ENCODE data around the gene B4GALNT4. TPM values are rescaled to one million over a fixed set of nuclear protein-coding genes. Genes with fewer than 3 reads are reported as not detected.

B4GALNT4 gene
- total and polyA plus RNA-seq, 2 experiments from 2014 or later, result 2.3 to 16.5 TPM

- peak within 1 kb of the TSS; percentile 26 for H3K4me2 ChIP-seq (ENCODE audit: unreplicated experiment)
- H3K9me3 ChIP-seq (ENCODE audit: low read depth), result no peaks in the 10 kb centered on the region
- H3K9me2 ChIP-seq (ENCODE audit: insufficient read depth), result no peaks in the 10 kb centered on the region
- no peaks in the 10 kb centered on the region for H3F3A ChIP-seq (ENCODE audit: insufficient read depth)
- 64 to 68% methylated on average over 47 to 51 of the region's 57 CpGs for WGBS, 2 experiments (ENCODE audit: low coverage in 1 of 2, low lambda C conversion rate in 2 of 2, missing lambda C conversion rate in 2 of 2)
- peak within 1 kb of the TSS; percentile 16; the same call in 1 of the 2 replicates for H3K9ac ChIP-seq
- no peaks in the 10 kb centered on the region for H3K36me3 ChIP-seq (ENCODE audit: low read depth)
- no peak within 1 kb of the TSS for H2AFZ ChIP-seq
- no peaks in the 10 kb centered on the region for H3K79me2 ChIP-seq (ENCODE audit: insufficient read depth)
- no peaks in the 10 kb centered on the region for H4K20me1 ChIP-seq (ENCODE audit: insufficient read depth)
- in situ Hi-C loops (cut with MboI), result no loop called here
- no peak within 1 kb of the TSS for H3K27ac ChIP-seq
- no peaks in the 10 kb centered on the region for H3K27me3 ChIP-seq (replicated peaks; ENCODE audit: insufficient read depth)
- peak; percentile 81 for DNase-seq
- no peak within 1 kb of the TSS for H3K4me3 ChIP-seq
- TF ChIP-seq EZH2phosphoT487 (IDR thresholded peaks at IDR 0.05; ENCODE audit: insufficient read depth, low read depth) (no peak), EZH2 (IDR thresholded peaks at IDR 0.05; ENCODE audit: insufficient read depth, poor library complexity, severe bottlenecking) (no peak)
- peaks cover 13% of the 10 kb centered on the region for H3K4me1 ChIP-seq (ENCODE audit: insufficient read depth)
These were observed 24.9 kb downstream of the B4GALNT4 start, which contains the start of gene PKP3 for GRCh38 chr11:394034-394857. PKP3 (plus strand) TSS chr11:394209; CDS start chr11:394293, 84 bp downstream.

GRCh38 chr11:394858-395655 lies 25.8 kb downstream of the B4GALNT4 start:
- Histone ChIP-seq H3K79me2 (ENCODE audit: insufficient read depth) (no peaks in the 10 kb centered on the region), H3K4me3 (no peak overlapping the region), H3K4me1 (ENCODE audit: insufficient read depth) (peaks cover 13% of the 10 kb centered on the region), H3K27me3 (replicated peaks; ENCODE audit: insufficient read depth) (no peaks in the 10 kb centered on the region), H4K20me1 (ENCODE audit: insufficient read depth) (no peaks in the 10 kb centered on the region), H2AFZ (no peak overlapping the region), H3K4me2 (ENCODE audit: unreplicated experiment) (no peak overlapping the region), H3K9me2 (ENCODE audit: insufficient read depth) (no peaks in the 10 kb centered on the region), H3F3A (ENCODE audit: insufficient read depth) (no peaks in the 10 kb centered on the region), H3K9ac (no peak overlapping the region), H3K27ac (no peak overlapping the region), H3K36me3 (ENCODE audit: low read depth) (no peaks in the 10 kb centered on the region), H3K9me3 (ENCODE audit: low read depth) (no peaks in the 10 kb centered on the region)
- in situ Hi-C loops (cut with MboI), result no loop called here
- no peak for DNase-seq
- TF ChIP-seq EZH2phosphoT487 (IDR thresholded peaks at IDR 0.05; ENCODE audit: insufficient read depth, low read depth) (no peak), EZH2 (IDR thresholded peaks at IDR 0.05; ENCODE audit: insufficient read depth, poor library complexity, severe bottlenecking) (no peak)
- WGBS, 2 experiments (ENCODE audit: low coverage in 1 of 2, low lambda C conversion rate in 2 of 2, missing lambda C conversion rate in 2 of 2), result 69 to 73% methylated on average over 20 to 22 of the region's 25 CpGs

- Histone ChIP-seq H3K27ac (no peak overlapping the region), H3K27me3 (replicated peaks; ENCODE audit: insufficient read depth) (no peaks in the 10 kb centered on the region), H3K36me3 (ENCODE audit: low read depth) (no peaks in the 10 kb centered on the region), H2AFZ (no peak overlapping the region), H4K20me1 (ENCODE audit: insufficient read depth) (no peaks in the 10 kb centered on the region), H3F3A (ENCODE audit: insufficient read depth) (no peaks in the 10 kb centered on the region), H3K79me2 (ENCODE audit: insufficient read depth) (no peaks in the 10 kb centered on the region), H3K9me3 (ENCODE audit: low read depth) (no peaks in the 10 kb centered on the region), H3K4me1 (ENCODE audit: insufficient read depth) (peaks cover 13% of the 10 kb centered on the region), H3K4me3 (no peak overlapping the region), H3K4me2 (ENCODE audit: unreplicated experiment) (no peak overlapping the region), H3K9ac (no peak overlapping the region), H3K9me2 (ENCODE audit: insufficient read depth) (no peaks in the 10 kb centered on the region)
- DNase-seq, result peak; percentile 41
- TF ChIP-seq EZH2phosphoT487 (IDR thresholded peaks at IDR 0.05; ENCODE audit: insufficient read depth, low read depth), result no peak
- in situ Hi-C loops (cut with MboI), result no loop called here
- WGBS, 2 experiments (ENCODE audit: low coverage in 1 of 2, low lambda C conversion rate in 2 of 2, missing lambda C conversion rate in 2 of 2), result 34 to 48% methylated on average over 9 to 11 of the region's 11 CpGs
These were observed 26.6 kb downstream of the B4GALNT4 start for GRCh38 chr11:395866-396265.

DNA sequence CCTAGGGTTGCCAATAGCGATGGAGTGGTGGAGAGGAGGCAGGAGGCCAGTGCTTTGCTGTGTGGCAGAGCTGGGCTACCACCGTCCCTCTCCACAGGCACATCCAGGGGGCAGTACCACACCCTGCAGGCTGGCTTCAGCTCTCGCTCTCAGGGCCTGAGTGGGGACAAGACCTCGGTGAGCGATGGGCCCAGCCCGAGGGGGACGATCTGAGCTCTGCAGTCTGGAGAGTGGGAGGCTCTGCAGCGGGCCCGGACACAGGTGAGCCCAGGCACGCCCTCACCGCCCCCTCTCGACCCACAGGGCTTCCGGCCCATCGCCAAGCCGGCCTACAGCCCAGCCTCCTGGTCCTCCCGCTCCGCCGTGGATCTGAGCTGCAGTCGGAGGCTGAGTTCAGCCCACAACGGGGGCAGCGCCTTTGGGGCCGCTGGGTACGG lies 27.2 kb downstream of the B4GALNT4 start:
- in situ Hi-C loops (cut with MboI), result no loop called here
- DNase-seq, result peak; percentile 66
- H3K27ac ChIP-seq, result no peak overlapping the region

More for the DNA sequence above, 27.2 kb downstream of the B4GALNT4 start:
- Histone ChIP-seq H3F3A (ENCODE audit: insufficient read depth) (no peaks in the 10 kb centered on the region), H3K27me3 (replicated peaks; ENCODE audit: insufficient read depth) (no peaks in the 10 kb centered on the region), H3K36me3 (ENCODE audit: low read depth) (no peaks in the 10 kb centered on the region), H3K4me3 (peak overlapping the region; percentile 46; the same call in 1 of the 2 replicates), H3K9me3 (ENCODE audit: low read depth) (no peaks in the 10 kb centered on the region), H3K4me2 (ENCODE audit: unreplicated experiment) (no peak overlapping the region), H3K79me2 (ENCODE audit: insufficient read depth) (no peaks in the 10 kb centered on the region), H2AFZ (0 out of 2 replicates have a peak overlapping the region, but pooled peaks have one; percentile 28), H3K4me1 (ENCODE audit: insufficient read depth) (peaks cover 13% of the 10 kb centered on the region), H3K9me2 (ENCODE audit: insufficient read depth) (no peaks in the 10 kb centered on the region), H3K9ac (no peak overlapping the region), H4K20me1 (ENCODE audit: insufficient read depth) (no peaks in the 10 kb centered on the region)
- WGBS, 2 experiments (ENCODE audit: low coverage in 1 of 2, low lambda C conversion rate in 2 of 2, missing lambda C conversion rate in 2 of 2), result 39 to 43% methylated on average over 21 to 23 of the region's 23 CpGs
- TF ChIP-seq EZH2phosphoT487 (IDR thresholded peaks at IDR 0.05; ENCODE audit: insufficient read depth, low read depth), result no peak
- TF ChIP-seq EZH2 (IDR thresholded peaks at IDR 0.05; ENCODE audit: insufficient read depth, poor library complexity, severe bottlenecking), result no peak
